ENCODE data around the gene KRTAP13-2.
A peak's percentile ranks its signal among the peaks of the same experiment; 100 is the strongest.

Gene KRTAP13-2

DNA sequence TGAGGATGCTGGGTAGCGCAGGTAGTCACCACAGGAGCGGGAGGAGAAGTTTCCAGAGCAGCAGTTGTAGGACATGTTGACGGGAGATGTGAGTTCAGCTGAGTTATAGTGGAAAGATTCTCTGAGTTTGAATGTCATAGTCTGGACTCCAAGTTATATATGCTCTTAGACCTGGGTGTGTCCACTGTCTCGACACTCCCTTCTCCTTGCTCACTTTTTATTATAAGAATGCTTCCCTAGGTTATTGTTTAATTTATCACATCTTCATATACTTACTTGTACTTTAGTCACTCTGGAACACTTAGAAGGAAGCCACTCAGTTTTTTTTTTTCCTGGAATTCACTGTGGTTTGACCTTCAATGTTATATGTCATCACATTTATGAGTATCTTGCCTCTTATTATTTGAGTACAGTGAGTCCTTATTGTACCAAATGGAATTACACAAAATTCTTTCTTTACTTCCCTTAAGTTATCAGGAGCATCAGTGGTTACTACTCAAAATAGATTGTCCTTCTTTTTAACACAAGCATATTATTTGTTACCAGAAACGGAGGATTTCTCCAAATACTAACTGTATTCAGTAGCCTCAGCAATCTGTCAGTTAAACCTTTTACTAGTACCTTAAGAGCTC is at the start of gene KRTAP13-2:
Gene KRTAP13-2, minus strand, starts transcription at position 133 of the 632 bp plus-strand sequence. Its CDS starts 58 bp downstream, at position 75.
- TF ChIP-seq CTCF (conservative IDR thresholded peaks at IDR 0.05; ENCODE audit: low read depth, low read length) = no peak
- DNase-seq (ENCODE audit: low read depth) = no peak
- no peak within 1 kb of the TSS for H3K4me3 ChIP-seq (ENCODE audit: low read depth, low read length)

DNA sequence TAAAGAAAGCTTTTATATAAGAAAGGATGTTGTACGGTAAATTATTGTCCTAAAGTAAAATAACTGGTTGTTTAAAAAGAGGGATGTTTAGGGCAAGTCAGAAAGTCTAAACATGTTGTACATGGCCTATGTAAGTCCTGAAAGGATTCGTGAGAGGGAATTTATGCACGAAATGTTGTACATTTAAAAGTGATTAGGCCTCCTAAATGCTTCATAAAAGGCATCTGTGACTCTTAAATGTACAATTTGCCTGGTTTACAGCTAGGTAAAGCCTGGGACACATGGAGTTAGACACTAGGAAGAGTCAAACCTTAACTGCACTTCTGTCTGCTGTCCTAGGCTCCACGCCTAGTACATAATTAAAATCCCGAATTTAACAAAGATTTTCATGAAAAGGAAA is 43.9 kb upstream of the KRTAP13-2 start:
- no peak for TF ChIP-seq CTCF (conservative IDR thresholded peaks at IDR 0.05; ENCODE audit: low read depth, low read length)
- H3K4me3 ChIP-seq (ENCODE audit: low read depth, low read length) = no peak overlapping the region
- DNase-seq (ENCODE audit: low read depth) = no peak

GRCh38 chr21:30408782-30409494 is 36.9 kb upstream of the KRTAP13-2 start:
- peak; percentile 66 for TF ChIP-seq CTCF (conservative IDR thresholded peaks at IDR 0.05; ENCODE audit: low read depth, low read length)
- H3K4me3 ChIP-seq (ENCODE audit: low read depth, low read length) = no peak overlapping the region
- peak; percentile 84 for DNase-seq (ENCODE audit: low read depth)

DNA sequence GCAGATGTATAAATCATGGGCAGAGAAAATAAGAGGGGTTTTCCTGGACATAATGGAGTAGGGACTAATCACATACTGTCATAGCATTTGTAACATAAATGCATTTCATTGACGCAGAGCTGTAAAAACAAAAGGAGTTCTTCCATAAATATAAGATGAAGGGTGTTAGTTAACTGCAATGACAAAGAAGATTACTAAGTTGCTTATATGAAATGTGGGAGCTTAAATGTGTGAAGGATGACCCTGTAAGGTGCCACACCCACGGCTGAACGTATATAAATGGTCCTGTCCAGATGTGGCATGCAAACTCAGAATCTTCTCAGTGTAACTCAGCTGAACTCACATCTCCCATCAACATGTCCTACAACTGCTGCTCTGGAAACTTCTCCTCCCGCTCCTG is 23.7 kb upstream of the KRTAP13-2 start, which contains the start of gene KRTAP13-1:
Gene KRTAP13-1, plus strand, starts transcription at position 301 of the 400 bp plus-strand sequence. Its CDS starts 56 bp downstream, at position 357.
- TF ChIP-seq CTCF (conservative IDR thresholded peaks at IDR 0.05; ENCODE audit: low read depth, low read length) = no peak
- no peak within 1 kb of the TSS for H3K4me3 ChIP-seq (ENCODE audit: low read depth, low read length)
- no peak for DNase-seq (ENCODE audit: low read depth)

GRCh38 chr21:30391492-30392025 is 19.5 kb upstream of the KRTAP13-2 start:
- no peak for TF ChIP-seq CTCF (conservative IDR thresholded peaks at IDR 0.05; ENCODE audit: low read depth, low read length)
- no peak for DNase-seq (ENCODE audit: low read depth)
- no peak overlapping the region for H3K4me3 ChIP-seq (ENCODE audit: low read depth, low read length)

DNA sequence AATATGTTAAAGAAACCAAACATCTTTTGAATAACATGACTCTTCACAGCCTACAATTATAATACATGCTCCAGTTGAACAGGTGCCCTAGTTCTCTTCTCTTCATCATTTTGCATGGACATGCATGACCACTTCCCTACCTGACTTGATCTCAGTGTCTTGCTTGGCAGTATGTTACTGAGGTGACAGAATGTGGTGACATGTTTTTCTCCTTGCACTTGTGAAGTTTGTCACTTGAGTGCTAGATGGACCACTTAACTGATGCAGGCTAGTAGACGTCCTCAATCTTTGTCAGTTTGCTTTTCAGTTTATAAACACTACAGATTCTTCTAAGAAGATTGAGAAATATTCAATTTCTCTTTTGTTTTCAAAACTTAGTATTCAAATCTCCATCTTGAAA is 10.1 kb upstream of the KRTAP13-2 start:
- no peak overlapping the region for H3K4me3 ChIP-seq (ENCODE audit: low read depth, low read length)
- no peak for DNase-seq (ENCODE audit: low read depth)
- TF ChIP-seq CTCF (conservative IDR thresholded peaks at IDR 0.05; ENCODE audit: low read depth, low read length) = no peak
